Keratinocyte (primary cell): ENCODE measurements around the gene TUBGCP3. TPM values are rescaled to one million over a fixed set of nuclear protein-coding genes. Genes with fewer than 3 reads are reported as not detected.

Experiments
- DNase-seq: peaks from one replicate; pipeline ENCODE4 v3.0.0-alpha.2; 2011; ENCODE audit warnings: low read depth, missing footprints, low spot score
- FAIRE-seq: peaks from 2 replicates; lab custom pipeline; 2011; peaks lifted over from hg19 to GRCh38; lab: Jason Lieb, UNC
- H2AFZ ChIP-seq: 2 replicates; pipeline ENCODE4 v1.6.0; 2012; ENCODE audit warnings: low read length, control low read depth, inconsistent platforms; ENCODE audit not compliant: control insufficient read depth
- H3K27ac ChIP-seq: 2 replicates; pipeline ENCODE4 v1.5.1; 2011; ENCODE audit warnings: low read length; ENCODE audit not compliant: control insufficient read depth, insufficient read depth
- H3K27me3 ChIP-seq: 3 replicates; pipeline ENCODE4 v1.6.0; 2011; ENCODE audit warnings: low read length; ENCODE audit not compliant: control insufficient read depth, insufficient read depth; ENCODE audit errors: extremely low read depth
- H3K36me3 ChIP-seq, 2 experiments: 2 replicates in 1 of 2; 3 replicates in 1 of 2; pipeline ENCODE4 v1.5.1; 2011; ENCODE audit warnings: low read length in 2 of 2, mild to moderate bottlenecking in 1 of 2; ENCODE audit not compliant: control insufficient read depth in 2 of 2, insufficient read depth in 2 of 2; ENCODE audit errors: extremely low read depth in 1 of 2
- H3K4me1 ChIP-seq: 3 replicates; pipeline ENCODE4 v1.5.1; 2011; ENCODE audit warnings: low read length; ENCODE audit not compliant: control insufficient read depth, insufficient read depth; ENCODE audit errors: extremely low read depth
- H3K4me2 ChIP-seq: 3 replicates; pipeline ENCODE4 v1.6.0; 2011; ENCODE audit warnings: low read depth, low read length; ENCODE audit not compliant: control insufficient read depth, insufficient read depth; ENCODE audit errors: extremely low read depth
- H3K4me3 ChIP-seq, 3 experiments: fragments of 200-600 bp in 1 of 3; sonication (generic) in 1 of 3; 2 replicates in 2 of 3; 3 replicates in 1 of 3; pipeline ENCODE4 v1.5.1; 2011 to 2016; ENCODE audit warnings: low read length in 3 of 3, mild to moderate bottlenecking in 3 of 3, control low read depth in 2 of 3, inconsistent platforms in 1 of 3, low read depth in 1 of 3, mixed read lengths in 1 of 3, mixed run types in 1 of 3, moderate library complexity in 1 of 3; ENCODE audit not compliant: control insufficient read depth in 2 of 3, insufficient read depth in 2 of 3; ENCODE audit errors: extremely low read depth in 1 of 3
- H3K79me2 ChIP-seq: 2 replicates; pipeline ENCODE4 v1.6.0; 2012; ENCODE audit warnings: low read length; ENCODE audit not compliant: control insufficient read depth, insufficient read depth
- H3K9ac ChIP-seq: 3 replicates; pipeline ENCODE4 v1.6.0; 2011; ENCODE audit warnings: low read length; ENCODE audit not compliant: control insufficient read depth, insufficient read depth; ENCODE audit errors: extremely low read depth
- H3K9me1 ChIP-seq: 3 replicates; pipeline ENCODE4 v1.6.0; 2011; ENCODE audit warnings: low read length; ENCODE audit not compliant: control insufficient read depth, insufficient read depth; ENCODE audit errors: extremely low read depth
- H3K9me3 ChIP-seq: 2 replicates; pipeline ENCODE4 v1.5.1; 2012; ENCODE audit warnings: low read depth, low read length; ENCODE audit not compliant: control insufficient read depth
- H4K20me1 ChIP-seq: 3 replicates; pipeline ENCODE4 v1.6.0; 2011; ENCODE audit warnings: low read length; ENCODE audit not compliant: control insufficient read depth, insufficient read depth; ENCODE audit errors: extremely low read depth
- CTCF ChIP-seq, 3 experiments: IDR thresholded peaks in 1 of 3; conservative IDR thresholded peaks in 1 of 3; optimal IDR thresholded peaks in 1 of 3; 2 replicates in 2 of 3; 3 replicates in 1 of 3; pipeline versions ENCODE3 to v1.5.1; 2011; ENCODE audit warnings: low read length in 3 of 3, mild to moderate bottlenecking in 3 of 3, moderate library complexity in 2 of 3, control low read depth in 1 of 3, inconsistent platforms in 1 of 3; ENCODE audit not compliant: insufficient read depth in 2 of 3; ENCODE audit errors: extremely low read depth in 1 of 3
- EZH2 ChIP-seq: IDR thresholded peaks from one replicate; pipeline ENCODE4 v1.6.1; 2012; ENCODE audit warnings: inconsistent platforms, mild to moderate bottlenecking, low read length, moderate library complexity
- dilution Hi-C: fragments of 300-500 bp; cut with MboI; formaldehyde crosslinking; loops from one replicate; pipeline ENCODE4 v1.7.0; 2020; ENCODE audit warnings: low sequenced_read_pairs; ENCODE audit not compliant: extremely low pct_ligation_motif_present
- polyA plus RNA-seq, 5 experiments: library from polyadenylated mRNA; depleted of rRNA in 3 of 5; stranded (reverse) in 3 of 5; stranded (forward) in 1 of 5; unstranded in 1 of 5; fragments of >200 nt; gene quantifications; 1 replicate in 1 of 5; 2 replicates in 3 of 5; 3 replicates in 1 of 5; pipeline versions ENCODE4 v1.2.1 to v1.2.3, GENCODE V29; 2011 to 2012; ENCODE audit warnings: missing spikeins in 2 of 5, low read depth in 1 of 5, low replicate concordance in 1 of 5

Gene TUBGCP3
- polyA plus RNA-seq, 1 donor (not counting 4 experiments of a cell fraction or from before 2014, with no cell fraction given), result 14.0 TPM

- dilution Hi-C loops, result no loop called here
- TF ChIP-seq CTCF (optimal IDR thresholded peaks at IDR 0.05 in 1 of 3, IDR thresholded peaks at IDR 0.05 in 1 of 3, conservative IDR thresholded peaks at IDR 0.05 in 1 of 3; ENCODE audit: extremely low read depth in 1 of 3, insufficient read depth in 2 of 3, low read length in 3 of 3) (no peak), EZH2 (no peak)
- Histone ChIP-seq H3K27me3 (peaks cover 3% of the 10 kb centered on the region), H4K20me1 (no peaks in the 10 kb centered on the region), H2AFZ (no peak overlapping the region), H3K9me1 (no peaks in the 10 kb centered on the region), H3K27ac (no peak overlapping the region), H3K9me3 (no peaks in the 10 kb centered on the region), H3K4me2 (no peak overlapping the region), H3K79me2 (no peaks in the 10 kb centered on the region), H3K4me1 (no peaks in the 10 kb centered on the region), H3K4me3 (no peak overlapping the region), H3K36me3 (no peaks in the 10 kb centered on the region), H3K9ac (no peak overlapping the region)
- DNase-seq, result no peak
- FAIRE-seq, result no peak
These were observed 137.6 kb downstream of the TUBGCP3 start for GRCh38 chr13:112450118-112450903.

- dilution Hi-C loops, result no loop called here
- H3K79me2 ChIP-seq, result no peaks in the 10 kb centered on the region
- H3K27me3 ChIP-seq, result peaks cover 6% of the 10 kb centered on the region
- H3K36me3 ChIP-seq, result no peaks in the 10 kb centered on the region
- H3K9me1 ChIP-seq, result no peaks in the 10 kb centered on the region
- H4K20me1 ChIP-seq, result no peaks in the 10 kb centered on the region
- FAIRE-seq (no peak), DNase-seq (no peak)
- H3K9me3 ChIP-seq, result no peaks in the 10 kb centered on the region
- no peak overlapping the region for H3K4me2 ChIP-seq
- no peak for TF ChIP-seq CTCF (optimal IDR thresholded peaks at IDR 0.05 in 1 of 3, IDR thresholded peaks at IDR 0.05 in 1 of 3, conservative IDR thresholded peaks at IDR 0.05 in 1 of 3; ENCODE audit: extremely low read depth in 1 of 3, insufficient read depth in 2 of 3, low read length in 3 of 3)
- no peak for TF ChIP-seq EZH2
- H3K4me3 ChIP-seq, result no peak overlapping the region
- H3K4me1 ChIP-seq, result no peaks in the 10 kb centered on the region
- no peak overlapping the region for H2AFZ ChIP-seq
- H3K9ac ChIP-seq, result no peak overlapping the region
- H3K27ac ChIP-seq, result no peak overlapping the region
These were observed 138.4 kb downstream of the TUBGCP3 start for GRCh38 chr13:112449545-112449930.
